WTC11 (cell line): ENCODE measurements around the gene MYO18B.

ENCODE experiments used
- CTCF ChIP-seq: fragments of 200-600 bp; IDR thresholded peaks from 2 replicates; pipeline ENCODE4 v1.8.0; 2022; ENCODE audit warnings: antibody characterized with exemption
- NFYB ChIP-seq: sonication (generic); formaldehyde crosslinking; conservative IDR thresholded peaks from 2 replicates; pipeline ENCODE4 v1.8.0; 2022; ENCODE audit warnings: low read depth, missing genetic modification reagents
- PRDM15 ChIP-seq: sonication (generic); formaldehyde crosslinking; IDR thresholded peaks from 2 replicates; pipeline ENCODE4 v1.8.0; 2022; ENCODE audit warnings: missing genetic modification reagents
- TEAD4 ChIP-seq: sonication (generic); formaldehyde crosslinking; IDR thresholded peaks from 2 replicates; pipeline ENCODE4 v1.8.0; 2022; ENCODE audit warnings: mild to moderate bottlenecking, missing genetic modification reagents
- USF2 ChIP-seq: sonication (generic); formaldehyde crosslinking; IDR thresholded peaks from 2 replicates; pipeline ENCODE4 v1.8.1; 2023; ENCODE audit warnings: mild to moderate bottlenecking, missing genetic modification reagents, moderate library complexity
- ZNF232 ChIP-seq: sonication (generic); formaldehyde crosslinking; IDR thresholded peaks from 2 replicates; pipeline ENCODE4 v1.8.0; 2022; ENCODE audit warnings: mild to moderate bottlenecking, missing genetic modification reagents

GRCh38 chr22:25779890-25780289 is 37.9 kb downstream of the MYO18B start:
- TF ChIP-seq PRDM15 (CRISPR knock-in tag) (no peak), USF2 (CRISPR knock-in tag) (no peak), ZNF232 (CRISPR knock-in tag) (no peak), CTCF (no peak), NFYB (CRISPR knock-in tag) (no peak), TEAD4 (CRISPR knock-in tag) (no peak)
